Spleen (tissue), 7 donors: ENCODE data around the gene TNFRSF21.
"Not testable (repeated sequence)": the region's sequence is repeated elsewhere in the genome, so short reads cannot be mapped to it uniquely, and the experiment has no call there.

Experiments
- POLR2A ChIP-seq, 3 donors: fragments of 450-650 bp; IDR thresholded peaks; one replicate each; pipeline ENCODE4 v1.5.1; 2017; ENCODE audit warnings: antibody characterized with exemption in 3 of 3, mild to moderate bottlenecking in 1 of 3
- POLR2AphosphoS5 ChIP-seq, 3 donors: sonication (generic); formaldehyde crosslinking; IDR thresholded peaks; one replicate each; pipeline ENCODE4 v1.5.1; 2017; ENCODE audit warnings: antibody characterized with exemption in 3 of 3
- TF ChIP-seq, protein P1 (sequence below), 11 experiments: fragments of 200-600 bp in 7 of 11; fragments of 450-650 bp in 4 of 11; sonication (generic) in 4 of 11; IDR thresholded peaks in 8 of 11; conservative IDR thresholded peaks in 3 of 11; 1 replicate in 7 of 11; 2 replicates in 4 of 11; pipeline versions ENCODE4 v1.4.0 to v1.8.0; 2016 to 2021; ENCODE audit warnings: antibody characterized with exemption in 11 of 11, inconsistent platforms in 4 of 11, mild to moderate bottlenecking in 1 of 11
- donor health status: DM: no; HTN: no; CAD: no; lungs with moderate emphysema.
- donor health status: DM: no; HTN: no; CAD: no.
- donor health status: DM: no; HTN: no; CAD: no.

DNA sequence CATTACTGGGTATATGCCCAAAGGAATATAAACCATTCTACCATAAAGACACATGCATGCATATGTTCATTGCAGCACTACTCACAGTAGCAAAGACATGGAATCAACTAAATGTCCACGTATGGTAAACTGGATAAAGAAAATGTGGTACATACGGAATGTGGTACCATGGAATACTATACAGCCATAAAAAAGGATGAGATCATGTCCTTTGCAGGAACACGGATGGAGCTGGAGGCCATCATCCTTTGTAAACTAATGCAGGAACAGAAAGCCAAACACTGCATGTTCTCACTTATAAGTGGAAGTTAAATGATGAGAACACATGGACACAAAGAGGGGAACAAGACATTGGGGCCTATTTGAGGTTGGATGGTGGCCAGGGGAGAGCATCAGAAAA is 81.6 kb downstream of the TNFRSF21 start:
- TF ChIP-seq POLR2AphosphoS5, POLR2A (IDR thresholded peaks at IDR 0.05): not testable (repeated sequence)
- TF ChIP-seq, protein P1, sequence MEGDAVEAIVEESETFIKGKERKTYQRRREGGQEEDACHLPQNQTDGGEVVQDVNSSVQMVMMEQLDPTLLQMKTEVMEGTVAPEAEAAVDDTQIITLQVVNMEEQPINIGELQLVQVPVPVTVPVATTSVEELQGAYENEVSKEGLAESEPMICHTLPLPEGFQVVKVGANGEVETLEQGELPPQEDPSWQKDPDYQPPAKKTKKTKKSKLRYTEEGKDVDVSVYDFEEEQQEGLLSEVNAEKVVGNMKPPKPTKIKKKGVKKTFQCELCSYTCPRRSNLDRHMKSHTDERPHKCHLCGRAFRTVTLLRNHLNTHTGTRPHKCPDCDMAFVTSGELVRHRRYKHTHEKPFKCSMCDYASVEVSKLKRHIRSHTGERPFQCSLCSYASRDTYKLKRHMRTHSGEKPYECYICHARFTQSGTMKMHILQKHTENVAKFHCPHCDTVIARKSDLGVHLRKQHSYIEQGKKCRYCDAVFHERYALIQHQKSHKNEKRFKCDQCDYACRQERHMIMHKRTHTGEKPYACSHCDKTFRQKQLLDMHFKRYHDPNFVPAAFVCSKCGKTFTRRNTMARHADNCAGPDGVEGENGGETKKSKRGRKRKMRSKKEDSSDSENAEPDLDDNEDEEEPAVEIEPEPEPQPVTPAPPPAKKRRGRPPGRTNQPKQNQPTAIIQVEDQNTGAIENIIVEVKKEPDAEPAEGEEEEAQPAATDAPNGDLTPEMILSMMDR (IDR thresholded peaks at IDR 0.05 in 8 of 11, conservative IDR thresholded peaks at IDR 0.05 in 3 of 11) = not testable (repeated sequence)
